Measurements from ENCODE around the gene ISG20L2.

The ISG20L2 gene

GRCh38 chr1:156728599-156729462, at the start of gene ISG20L2:
ISG20L2 (minus strand) TSS chr1:156728766; CDS start chr1:156727652, 1,114 bp downstream.
- Histone ChIP-seq H3K4me3 (ENCODE audit: low read depth in 1 of 5, low read length in 5 of 5) (peak within 1 kb of the TSS; percentile 81 to 99 (median 97)), H3K36me3 (ENCODE audit: control insufficient read depth in 5 of 5, insufficient read depth in 5 of 5, low read length in 5 of 5) (peaks cover 4 to 35% (median 22%) of the 10 kb centered on the region in 5 donors), H3K27ac (ENCODE audit: low read depth, low read length) (peak within 1 kb of the TSS; percentile 94), H3K4me1 (ENCODE audit: control insufficient read depth in 5 of 5, insufficient read depth in 5 of 5, low read length in 5 of 5) (peaks cover 21 to 47% (median 44%) of the 10 kb centered on the region in 5 donors), H3K9ac (ENCODE audit: low read length in 5 of 5) (peak within 1 kb of the TSS; percentile 81 to 91 (median 88)), H3K27me3 (ENCODE audit: control insufficient read depth in 5 of 5, insufficient read depth in 4 of 5, low read length in 5 of 5) (no peaks in the 10 kb centered on the region), H3K9me3 (ENCODE audit: control insufficient read depth in 5 of 5, low read length in 5 of 5) (no peaks in the 10 kb centered on the region)

- Histone ChIP-seq H3K9ac (ENCODE audit: low read length in 5 of 5) (peak overlapping the region in 3 of 5 donors; percentile 9 to 35 (median 13)), H3K4me3 (ENCODE audit: low read depth in 1 of 5, low read length in 5 of 5) (no peak overlapping the region), H3K27me3 (ENCODE audit: control insufficient read depth in 5 of 5, insufficient read depth in 4 of 5, low read length in 5 of 5) (no peaks in the 10 kb centered on the region), H3K9me3 (ENCODE audit: control insufficient read depth in 5 of 5, low read length in 5 of 5) (no peaks in the 10 kb centered on the region), H3K36me3 (ENCODE audit: control insufficient read depth in 5 of 5, insufficient read depth in 5 of 5, low read length in 5 of 5) (peaks cover 3 to 12% (median 3%) of the 10 kb centered on the region in 5 donors), H3K4me1 (ENCODE audit: control insufficient read depth in 5 of 5, insufficient read depth in 5 of 5, low read length in 5 of 5) (peaks cover 3 to 33% (median 28%) of the 10 kb centered on the region in 5 donors), H3K27ac (ENCODE audit: low read depth, low read length) (no peak overlapping the region)
Observed at GRCh38 chr1:156777573-156777972, 49.0 kb upstream of the ISG20L2 start.

- H3K4me1 ChIP-seq (ENCODE audit: control insufficient read depth in 5 of 5, insufficient read depth in 5 of 5, low read length in 5 of 5), result peaks cover 1 to 33% (median 25%) of the 10 kb centered on the region in 5 donors
- no peak overlapping the region for H3K27ac ChIP-seq (ENCODE audit: low read depth, low read length)
Observed at GRCh38 chr1:156776942-156777341, 48.4 kb upstream of the ISG20L2 start.

GRCh38 chr1:156775799-156776198, 47.2 kb upstream of the ISG20L2 start:
- peaks cover 1 to 35% (median 21%) of the 10 kb centered on the region in 5 donors for H3K4me1 ChIP-seq (ENCODE audit: control insufficient read depth in 5 of 5, insufficient read depth in 5 of 5, low read length in 5 of 5)

More at GRCh38 chr1:156776942-156777341, 48.4 kb upstream of the ISG20L2 start:
- no peaks in the 10 kb centered on the region for H3K27me3 ChIP-seq (ENCODE audit: control insufficient read depth in 5 of 5, insufficient read depth in 4 of 5, low read length in 5 of 5)
- H3K9ac ChIP-seq (ENCODE audit: low read length in 5 of 5), result peak overlapping the region in 2 of 5 donors; percentile 13 to 51
- H3K9me3 ChIP-seq (ENCODE audit: control insufficient read depth in 5 of 5, low read length in 5 of 5), result no peaks in the 10 kb centered on the region
- H3K4me3 ChIP-seq (ENCODE audit: low read depth in 1 of 5, low read length in 5 of 5), result no peak overlapping the region
- peaks cover 0 to 8% (median 0%) of the 10 kb centered on the region in 5 donors for H3K36me3 ChIP-seq (ENCODE audit: control insufficient read depth in 5 of 5, insufficient read depth in 5 of 5, low read length in 5 of 5)

GRCh38 chr1:156773607-156774006, 45.0 kb upstream of the ISG20L2 start:
- Histone ChIP-seq H3K4me1 (ENCODE audit: control insufficient read depth in 5 of 5, insufficient read depth in 5 of 5, low read length in 5 of 5) (peaks cover 6 to 46% (median 38%) of the 10 kb centered on the region in 5 donors), H3K9ac (ENCODE audit: low read length in 5 of 5) (no peak overlapping the region), H3K27ac (ENCODE audit: low read depth, low read length) (no peak overlapping the region)

More at GRCh38 chr1:156775799-156776198, 47.2 kb upstream of the ISG20L2 start:
- Histone ChIP-seq H3K9me3 (ENCODE audit: control insufficient read depth in 5 of 5, low read length in 5 of 5) (no peaks in the 10 kb centered on the region), H3K27ac (ENCODE audit: low read depth, low read length) (no peak overlapping the region), H3K27me3 (ENCODE audit: control insufficient read depth in 5 of 5, insufficient read depth in 4 of 5, low read length in 5 of 5) (no peaks in the 10 kb centered on the region), H3K36me3 (ENCODE audit: control insufficient read depth in 5 of 5, insufficient read depth in 5 of 5, low read length in 5 of 5) (peaks cover 1 to 14% (median 6%) of the 10 kb centered on the region in 5 donors), H3K9ac (ENCODE audit: low read length in 5 of 5) (no peak overlapping the region), H3K4me3 (ENCODE audit: low read depth in 1 of 5, low read length in 5 of 5) (no peak overlapping the region)

GRCh38 chr1:156772728-156773497, 44.3 kb upstream of the ISG20L2 start:
- peak overlapping the region in 4 of 5 donors; percentile 15 to 41 (median 27) for H3K9ac ChIP-seq (ENCODE audit: low read length in 5 of 5)
- no peaks in the 10 kb centered on the region for H3K9me3 ChIP-seq (ENCODE audit: control insufficient read depth in 5 of 5, low read length in 5 of 5)
- H3K4me3 ChIP-seq (ENCODE audit: low read depth in 1 of 5, low read length in 5 of 5), result no peak overlapping the region
- H3K36me3 ChIP-seq (ENCODE audit: control insufficient read depth in 5 of 5, insufficient read depth in 5 of 5, low read length in 5 of 5), result peaks cover 5 to 22% (median 8%) of the 10 kb centered on the region in 5 donors
- no peaks in the 10 kb centered on the region for H3K27me3 ChIP-seq (ENCODE audit: control insufficient read depth in 5 of 5, insufficient read depth in 4 of 5, low read length in 5 of 5)
- H3K4me1 ChIP-seq (ENCODE audit: control insufficient read depth in 5 of 5, insufficient read depth in 5 of 5, low read length in 5 of 5), result peaks cover 7 to 50% (median 44%) of the 10 kb centered on the region in 5 donors
- H3K27ac ChIP-seq (ENCODE audit: low read depth, low read length), result no peak overlapping the region

More at GRCh38 chr1:156773607-156774006, 45.0 kb upstream of the ISG20L2 start:
- no peak overlapping the region for H3K4me3 ChIP-seq (ENCODE audit: low read depth in 1 of 5, low read length in 5 of 5)
- H3K9me3 ChIP-seq (ENCODE audit: control insufficient read depth in 5 of 5, low read length in 5 of 5), result no peaks in the 10 kb centered on the region
- no peaks in the 10 kb centered on the region for H3K27me3 ChIP-seq (ENCODE audit: control insufficient read depth in 5 of 5, insufficient read depth in 4 of 5, low read length in 5 of 5)
- peaks cover 5 to 22% (median 8%) of the 10 kb centered on the region in 5 donors for H3K36me3 ChIP-seq (ENCODE audit: control insufficient read depth in 5 of 5, insufficient read depth in 5 of 5, low read length in 5 of 5)

GRCh38 chr1:156772222-156772621, 43.7 kb upstream of the ISG20L2 start:
- Histone ChIP-seq H3K4me1 (ENCODE audit: control insufficient read depth in 5 of 5, insufficient read depth in 5 of 5, low read length in 5 of 5) (peaks cover 7 to 46% (median 43%) of the 10 kb centered on the region in 5 donors), H3K36me3 (ENCODE audit: control insufficient read depth in 5 of 5, insufficient read depth in 5 of 5, low read length in 5 of 5) (peaks cover 5 to 22% (median 8%) of the 10 kb centered on the region in 5 donors), H3K4me3 (ENCODE audit: low read depth in 1 of 5, low read length in 5 of 5) (no peak overlapping the region), H3K9me3 (ENCODE audit: control insufficient read depth in 5 of 5, low read length in 5 of 5) (no peaks in the 10 kb centered on the region), H3K27me3 (ENCODE audit: control insufficient read depth in 5 of 5, insufficient read depth in 4 of 5, low read length in 5 of 5) (no peaks in the 10 kb centered on the region), H3K27ac (ENCODE audit: low read depth, low read length) (no peak overlapping the region), H3K9ac (ENCODE audit: low read length in 5 of 5) (peak overlapping the region in 2 of 5 donors; percentile 15 to 41)

- Histone ChIP-seq H3K9ac (ENCODE audit: low read length in 5 of 5) (peak overlapping the region; percentile 79 to 100 (median 100)), H3K36me3 (ENCODE audit: control insufficient read depth in 5 of 5, insufficient read depth in 5 of 5, low read length in 5 of 5) (peaks cover 5 to 22% (median 8%) of the 10 kb centered on the region in 5 donors), H3K27ac (ENCODE audit: low read depth, low read length) (no peak overlapping the region), H3K4me3 (ENCODE audit: low read depth in 1 of 5, low read length in 5 of 5) (peak overlapping the region; percentile 91 to 98 (median 95)), H3K27me3 (ENCODE audit: control insufficient read depth in 5 of 5, insufficient read depth in 4 of 5, low read length in 5 of 5) (no peaks in the 10 kb centered on the region), H3K9me3 (ENCODE audit: control insufficient read depth in 5 of 5, low read length in 5 of 5) (no peaks in the 10 kb centered on the region), H3K4me1 (ENCODE audit: control insufficient read depth in 5 of 5, insufficient read depth in 5 of 5, low read length in 5 of 5) (peaks cover 13 to 55% (median 43%) of the 10 kb centered on the region in 5 donors)
Observed at GRCh38 chr1:156768610-156769295, 40.2 kb upstream of the ISG20L2 start.

- Histone ChIP-seq H3K27me3 (ENCODE audit: control insufficient read depth in 5 of 5, insufficient read depth in 4 of 5, low read length in 5 of 5) (no peaks in the 10 kb centered on the region), H3K9ac (ENCODE audit: low read length in 5 of 5) (peak overlapping the region; percentile 95 to 100 (median 100)), H3K27ac (ENCODE audit: low read depth, low read length) (peak overlapping the region; percentile 97), H3K4me3 (ENCODE audit: low read depth in 1 of 5, low read length in 5 of 5) (peak overlapping the region; percentile 91 to 98 (median 95)), H3K36me3 (ENCODE audit: control insufficient read depth in 5 of 5, insufficient read depth in 5 of 5, low read length in 5 of 5) (peaks cover 5 to 17% (median 8%) of the 10 kb centered on the region in 5 donors), H3K9me3 (ENCODE audit: control insufficient read depth in 5 of 5, low read length in 5 of 5) (no peaks in the 10 kb centered on the region), H3K4me1 (ENCODE audit: control insufficient read depth in 5 of 5, insufficient read depth in 5 of 5, low read length in 5 of 5) (peaks cover 11 to 49% (median 38%) of the 10 kb centered on the region in 5 donors)
Observed at GRCh38 chr1:156767879-156768604, 39.5 kb upstream of the ISG20L2 start.

Data from subcutaneous abdominal adipose tissue (tissue), 5 donors.